NCI-H82 treated with DMSO at 0.1 percent for 48 hours (cell line): Measurements from ENCODE around the gene ABHD8.
"Not testable (repeated sequence)": the region's sequence is repeated elsewhere in the genome, so short reads cannot be mapped to it uniquely, and the experiment has no call there.

Experiments
- DNase-seq: peaks from one replicate; lab custom pipeline; 2025; ENCODE audit not compliant: unreplicated experiment; lab: John Stamatoyannopoulos, UW

The ABHD8 gene

DNA sequence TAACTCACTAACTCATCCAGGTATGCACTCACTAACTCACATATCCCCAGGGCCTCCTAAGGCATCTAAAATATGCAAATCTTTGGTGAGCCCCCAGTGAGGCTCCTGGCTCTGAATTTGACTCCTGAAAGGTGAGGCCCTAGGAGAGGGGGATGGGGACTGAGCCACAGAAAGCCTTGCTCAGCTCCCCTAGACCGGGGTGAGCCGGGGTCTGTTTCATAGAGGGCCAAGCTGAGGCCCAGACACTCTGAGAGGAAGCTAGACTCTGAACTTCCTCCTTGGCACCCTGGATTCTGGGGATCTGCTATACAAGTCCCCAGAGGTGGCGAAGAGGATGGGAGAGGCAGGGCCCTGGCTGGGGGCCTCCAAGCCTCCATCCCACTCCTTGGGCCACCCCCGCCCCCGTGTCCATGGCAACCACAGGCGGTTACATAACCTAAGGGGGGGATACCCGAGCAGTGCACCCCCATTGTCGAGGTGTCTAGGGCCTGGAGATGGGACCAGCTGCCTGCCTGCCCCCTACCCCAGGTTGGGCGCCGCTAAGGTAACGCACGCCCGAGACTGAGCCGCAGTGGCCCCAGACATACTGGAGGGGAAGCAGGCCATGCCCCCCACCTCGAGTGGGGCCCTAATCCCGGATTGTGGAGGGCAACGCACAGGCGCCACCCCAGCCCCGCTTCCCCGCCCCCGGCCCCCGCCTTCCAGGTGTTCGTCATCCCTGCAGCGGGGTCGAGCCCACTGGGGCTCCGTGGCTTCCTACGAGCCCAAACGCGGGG is 646 bp downstream of the ABHD8 start:
- no peak for DNase-seq

DNA sequence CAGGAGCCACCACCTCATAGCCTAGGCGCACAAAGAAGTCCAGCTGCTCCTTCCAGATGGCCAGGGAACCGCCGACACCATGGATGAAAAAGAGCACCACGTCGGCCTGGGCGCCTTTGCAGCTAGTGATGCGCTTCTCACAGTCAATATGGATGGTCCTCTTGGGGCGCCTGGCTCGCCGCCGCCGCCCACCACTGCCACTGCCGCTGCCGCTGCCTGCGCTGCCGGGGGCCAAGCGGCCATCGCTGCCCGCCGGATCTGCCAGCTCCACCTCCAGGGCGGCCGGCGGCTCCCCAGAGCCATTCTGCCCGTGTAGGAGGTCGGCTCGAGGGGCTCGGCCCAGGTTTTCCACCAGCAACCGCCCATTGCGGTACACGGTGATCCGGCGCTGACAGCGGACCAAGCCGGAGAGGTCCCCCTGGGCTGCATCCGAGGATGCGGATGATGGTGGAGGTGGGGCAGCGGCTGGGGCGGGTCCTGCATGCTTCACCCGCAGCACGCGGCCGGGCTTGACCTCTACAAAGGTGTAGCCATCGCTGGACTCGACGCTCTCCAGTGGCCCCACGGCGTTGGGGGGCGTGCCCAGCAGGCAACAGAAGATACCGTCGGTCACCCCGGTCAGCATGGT is 2.1 kb downstream of the ABHD8 start:
- DNase-seq: no peak

DNA sequence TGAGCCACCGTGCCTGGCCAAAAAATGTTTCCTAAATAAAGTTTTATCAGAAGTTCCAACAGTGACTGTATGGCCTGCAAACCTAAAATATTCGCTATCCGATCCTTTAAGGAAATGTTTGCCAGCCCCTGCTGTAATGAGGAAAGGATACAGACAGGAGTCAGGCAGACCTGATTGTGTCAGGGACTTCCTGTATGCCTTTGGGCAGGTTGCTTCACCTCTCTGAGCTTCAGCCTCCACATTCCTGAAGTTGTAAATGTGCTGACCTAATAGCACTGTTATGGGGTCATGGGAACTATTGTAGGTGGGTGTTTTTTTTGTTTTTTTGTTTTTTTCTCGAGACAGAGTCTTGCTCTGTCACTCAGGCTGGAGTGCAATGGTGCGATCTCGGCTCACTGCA is 6.2 kb downstream of the ABHD8 start:
- DNase-seq: no peak

DNA sequence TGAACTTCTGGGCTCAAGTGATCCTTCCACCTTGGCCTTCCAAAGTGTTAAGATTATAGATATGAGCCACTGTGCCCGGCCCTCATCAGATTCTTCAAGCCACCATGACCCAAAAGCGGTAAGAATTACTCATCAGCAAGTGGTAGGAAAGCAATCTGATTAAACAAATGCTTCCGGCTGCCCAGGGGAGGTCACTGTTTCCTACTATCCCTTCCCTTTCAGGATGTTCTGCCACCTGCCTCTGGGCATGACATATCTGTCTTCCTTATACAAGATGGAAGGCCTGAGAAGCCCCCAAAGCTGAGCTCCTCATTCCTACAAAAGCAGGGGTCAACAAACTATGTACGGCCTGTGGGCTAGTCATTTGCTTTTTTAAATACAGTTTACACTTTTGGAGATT is 7.0 kb downstream of the ABHD8 start:
- no peak for DNase-seq

DNA sequence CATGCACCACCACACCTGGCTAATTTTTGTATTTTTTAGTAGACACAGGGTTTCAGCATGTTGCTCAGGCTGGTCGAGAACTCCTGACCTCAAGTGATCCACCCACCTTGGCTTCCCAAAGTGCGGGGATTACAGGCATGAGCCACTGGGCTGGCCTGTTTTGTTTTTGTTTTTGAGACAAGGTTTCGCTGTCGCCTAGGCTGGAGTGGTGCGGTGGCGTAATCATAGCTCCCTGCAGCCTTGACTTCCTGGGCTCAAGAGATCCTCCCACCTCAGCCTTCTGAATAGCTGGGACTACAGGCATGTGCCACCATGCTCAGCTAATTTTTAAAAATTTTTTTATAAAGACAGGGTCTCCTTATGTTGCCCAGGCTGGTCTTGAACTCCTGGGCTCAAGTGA is 7.7 kb downstream of the ABHD8 start:
- DNase-seq: not testable (repeated sequence)

DNA sequence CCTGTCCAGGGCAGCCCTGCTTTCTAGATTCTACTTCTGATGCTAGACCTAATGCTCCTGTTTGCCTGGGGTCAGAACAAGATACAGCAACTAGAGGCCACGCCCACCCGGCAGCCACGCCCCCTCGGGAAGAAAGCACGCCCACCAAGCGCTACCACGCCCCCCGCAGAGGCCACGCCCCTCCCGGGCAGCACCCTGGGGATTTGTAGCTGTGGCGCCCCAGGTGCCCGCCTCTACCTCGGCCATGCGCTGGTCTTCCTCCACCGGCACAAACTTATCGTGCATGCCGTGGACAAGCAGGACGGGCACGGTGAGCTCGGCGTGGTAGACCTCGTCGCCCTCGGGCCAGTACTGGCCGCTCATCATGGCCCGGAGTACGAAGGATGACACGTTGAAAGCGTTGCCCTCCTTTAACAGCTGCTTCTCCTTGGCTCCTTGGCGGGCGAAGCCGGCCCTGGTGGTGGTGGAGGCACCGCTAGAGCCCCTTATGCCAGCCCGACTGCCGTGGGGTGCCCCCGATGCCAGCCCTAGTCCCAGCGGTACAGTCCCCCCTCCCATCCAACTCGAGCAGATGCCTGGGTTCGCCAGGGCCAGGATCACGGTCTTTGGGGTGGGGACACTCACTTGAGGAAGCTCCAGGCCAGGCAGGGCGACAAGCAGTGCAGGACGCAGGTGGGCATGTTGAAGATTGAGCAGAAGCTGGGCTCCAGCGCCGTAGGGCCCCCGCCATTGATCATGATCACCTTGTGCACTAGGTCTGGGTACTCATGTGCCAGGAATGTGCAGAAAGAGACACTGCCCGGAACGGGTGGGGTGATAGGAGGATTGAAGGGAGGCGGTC is 9.0 kb downstream of the ABHD8 start:
- peak; percentile 36 for DNase-seq

DNA sequence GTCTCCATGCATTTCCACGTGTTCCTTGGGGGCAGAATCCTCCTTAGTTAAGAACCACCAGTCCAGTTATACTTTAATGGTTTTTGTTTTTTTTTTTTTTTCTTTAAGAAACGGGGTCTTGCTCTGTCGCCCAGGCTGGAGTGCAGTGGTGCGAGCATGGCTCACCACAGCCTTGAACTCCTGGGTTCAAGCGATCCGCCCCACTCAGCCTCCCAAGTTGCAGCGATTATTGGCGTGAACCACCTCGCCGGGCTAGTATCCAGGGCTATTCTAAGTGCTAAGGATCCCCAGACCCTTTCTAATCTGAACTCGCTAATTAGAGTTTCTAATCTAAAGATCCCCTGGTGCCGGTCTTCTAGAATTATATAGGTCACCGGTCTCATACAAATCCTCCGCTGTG is 9.6 kb downstream of the ABHD8 start:
- no peak for DNase-seq

DNA sequence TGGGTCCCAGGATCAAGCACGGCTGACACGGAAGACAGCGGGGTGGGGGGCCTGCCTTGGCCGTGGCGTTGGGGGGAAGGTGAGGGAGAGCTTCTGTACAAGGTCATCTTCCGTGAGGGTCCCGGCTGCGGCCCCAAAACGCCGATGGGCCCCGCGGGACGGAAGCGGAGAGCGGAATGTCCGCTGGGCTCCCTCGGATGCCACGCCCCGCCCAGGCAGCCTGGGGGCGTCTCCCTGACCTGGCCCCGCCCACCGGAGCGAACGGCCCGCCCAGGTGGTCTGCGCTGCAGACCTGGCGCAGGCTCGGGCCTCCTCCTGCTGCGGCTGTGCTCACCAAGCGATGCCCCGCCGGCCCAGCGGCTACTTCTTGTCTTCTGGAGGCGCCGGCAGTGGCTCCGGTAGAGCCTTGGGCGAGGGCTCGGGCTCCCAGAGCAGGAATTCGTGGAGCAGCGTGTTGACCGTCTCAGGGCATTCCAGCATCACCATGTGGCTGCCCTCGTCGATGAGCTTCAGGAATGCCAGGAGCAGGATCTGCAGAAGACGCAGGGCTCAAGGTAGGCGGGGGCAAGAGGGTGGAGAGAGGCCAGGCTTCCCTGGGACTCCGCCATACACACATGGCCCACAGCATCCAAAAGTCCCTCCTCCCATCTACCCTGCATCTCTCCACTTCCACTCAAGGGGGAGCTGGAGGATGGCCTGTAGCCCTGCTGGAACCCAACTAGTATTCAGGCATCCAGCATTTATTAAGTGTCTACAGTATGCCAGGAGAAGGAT is 10.7 kb downstream of the ABHD8 start:
- peak; percentile 90 for DNase-seq

DNA sequence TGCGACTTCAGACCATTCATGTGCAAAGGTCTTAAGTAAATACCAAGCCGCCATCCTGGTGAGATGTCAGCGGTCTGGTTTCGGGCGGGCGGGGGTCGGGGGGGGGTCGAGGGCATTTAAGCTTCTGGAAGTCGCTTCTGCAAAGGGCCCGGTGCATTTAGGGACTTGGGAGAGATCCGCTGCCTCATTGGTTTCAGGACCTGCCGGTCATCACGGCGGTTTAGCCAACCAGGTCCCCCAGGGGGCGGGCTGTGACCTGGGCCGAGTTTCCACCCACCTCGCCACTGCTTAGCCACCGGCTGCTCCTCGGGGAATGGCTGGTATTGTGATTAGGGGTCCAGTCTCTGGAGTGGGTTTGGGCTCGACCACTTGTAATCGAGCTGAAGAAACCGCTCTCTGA is 13.7 kb downstream of the ABHD8 start:
- DNase-seq: peak; percentile 77

DNA sequence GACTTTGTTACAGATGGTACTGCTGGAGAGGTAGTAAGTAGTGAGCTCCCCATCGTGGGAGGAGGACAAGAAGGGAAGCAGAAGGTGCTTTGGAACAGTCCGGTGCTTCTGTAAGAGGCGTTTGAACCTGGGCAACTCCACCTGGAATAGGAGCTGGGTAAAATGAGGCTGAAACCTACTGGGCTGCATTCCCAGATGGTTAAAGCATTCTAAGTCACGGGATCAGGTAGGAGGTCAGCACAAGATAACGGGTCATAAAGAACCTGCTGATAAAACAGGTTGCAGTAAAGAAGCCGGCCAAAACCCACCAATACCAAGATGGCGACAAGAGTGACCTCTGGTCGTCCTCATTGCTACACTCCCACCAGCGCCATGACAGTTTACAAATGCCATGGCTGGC is 16.5 kb downstream of the ABHD8 start:
- DNase-seq: no peak

DNA sequence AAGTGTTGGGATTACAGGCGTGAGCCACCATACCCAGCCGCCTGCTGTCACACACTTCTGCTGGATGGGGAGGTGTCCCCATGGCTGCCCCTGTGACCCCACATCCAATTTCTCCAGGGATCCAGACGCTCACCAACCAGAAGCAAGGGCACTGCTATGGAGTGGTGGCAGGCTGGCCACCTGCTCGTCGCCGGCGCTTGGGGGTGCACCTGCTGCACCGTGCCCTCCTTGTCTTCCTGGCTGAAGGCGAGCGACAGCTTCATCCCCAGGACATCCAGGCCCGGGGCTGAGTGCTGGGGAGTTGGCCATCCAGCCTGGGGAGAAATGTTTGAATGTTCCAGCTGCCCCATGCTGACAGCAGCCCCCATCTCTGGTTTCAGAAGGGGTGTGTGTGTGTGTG is 17.0 kb downstream of the ABHD8 start:
- DNase-seq: no peak

DNA sequence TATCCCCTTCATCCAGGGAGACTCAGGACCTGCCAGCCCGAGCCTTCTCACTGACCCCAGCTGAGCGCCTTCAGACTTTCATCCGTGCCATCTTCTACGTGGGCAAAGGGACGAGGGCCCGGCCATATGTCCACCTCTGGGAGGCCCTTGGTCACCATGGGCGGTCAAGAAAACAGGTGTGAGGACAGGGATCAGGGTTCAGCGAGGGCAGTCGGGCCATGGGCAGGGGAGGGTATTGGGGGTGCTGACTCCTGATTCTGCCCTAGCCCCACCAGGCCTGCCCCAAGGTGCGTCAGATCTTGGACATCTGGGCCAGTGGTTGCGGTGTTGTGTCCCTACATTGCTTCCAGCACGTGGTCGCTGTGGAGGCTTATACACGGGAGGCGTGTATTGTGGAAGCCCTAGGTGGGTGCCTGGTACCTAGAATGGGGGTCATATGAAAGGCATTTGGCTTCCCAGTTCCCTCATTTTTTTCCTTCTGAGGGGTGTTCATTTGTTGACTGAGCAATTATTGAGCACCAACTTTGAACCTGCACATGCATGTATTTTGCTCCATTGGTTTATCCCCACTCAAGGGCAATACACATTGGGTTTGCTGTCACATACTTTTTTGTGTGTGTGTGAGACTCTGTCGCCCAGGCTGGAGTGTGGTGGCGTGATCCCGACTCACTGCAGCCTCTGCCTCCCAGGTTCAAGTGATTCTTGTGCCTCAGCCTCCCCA is 17.6 kb downstream of the ABHD8 start:
- DNase-seq: no peak

DNA sequence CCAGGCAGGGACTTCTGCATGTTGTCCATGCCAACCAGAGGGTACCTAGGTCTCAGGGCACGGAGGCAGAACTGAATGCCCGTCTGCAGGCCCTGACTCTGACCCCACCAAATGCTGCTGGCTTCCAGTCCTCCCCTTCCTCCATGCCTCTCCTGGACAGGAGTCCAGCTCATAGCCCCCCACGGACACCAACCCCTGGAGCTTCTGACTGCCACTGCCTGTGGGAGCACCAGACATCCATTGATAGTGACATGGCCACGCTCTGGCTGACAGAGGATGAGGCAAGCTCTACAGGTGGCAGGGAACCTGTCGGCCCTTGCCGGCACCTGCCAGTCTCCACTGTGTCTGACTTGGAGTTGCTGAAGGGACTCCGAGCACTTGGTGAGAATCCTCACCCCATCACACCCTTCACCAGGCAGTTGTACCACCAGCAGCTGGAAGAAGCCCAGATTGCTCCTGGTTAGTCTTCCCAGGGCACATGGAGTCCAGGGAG is 19.7 kb downstream of the ABHD8 start:
- DNase-seq: no peak

DNA sequence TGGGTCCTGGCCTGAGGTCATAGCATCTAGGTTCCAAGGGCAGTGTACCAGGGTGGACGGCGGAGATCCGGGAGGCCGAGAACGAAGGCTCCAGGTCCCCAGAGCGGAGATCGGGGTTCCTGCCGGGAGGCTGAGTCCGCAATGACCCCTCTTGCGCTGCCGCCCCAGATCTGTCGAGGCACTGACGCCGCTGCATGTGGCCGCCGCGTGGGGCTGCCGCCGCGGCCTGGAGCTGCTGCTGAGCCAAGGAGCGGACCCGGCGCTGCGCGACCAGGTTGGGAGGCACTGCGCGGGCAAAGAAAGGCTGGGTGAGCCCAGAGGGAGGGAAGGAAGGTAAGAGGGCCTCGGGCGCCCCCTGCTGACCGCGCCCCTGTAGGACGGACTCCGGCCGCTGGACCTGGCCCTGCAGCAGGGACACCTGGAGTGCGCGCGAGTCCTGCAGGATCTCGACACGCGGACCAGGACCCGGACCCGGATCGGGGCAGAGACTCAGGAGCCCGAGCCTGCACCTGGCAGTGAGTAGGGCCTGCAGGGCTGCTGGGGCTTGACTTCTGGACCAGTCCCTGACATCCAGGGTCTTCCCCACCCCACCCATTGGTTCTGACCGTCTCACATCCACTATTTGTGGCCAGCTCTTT is 20.6 kb downstream of the ABHD8 start:
- peak; percentile 85 for DNase-seq

DNA sequence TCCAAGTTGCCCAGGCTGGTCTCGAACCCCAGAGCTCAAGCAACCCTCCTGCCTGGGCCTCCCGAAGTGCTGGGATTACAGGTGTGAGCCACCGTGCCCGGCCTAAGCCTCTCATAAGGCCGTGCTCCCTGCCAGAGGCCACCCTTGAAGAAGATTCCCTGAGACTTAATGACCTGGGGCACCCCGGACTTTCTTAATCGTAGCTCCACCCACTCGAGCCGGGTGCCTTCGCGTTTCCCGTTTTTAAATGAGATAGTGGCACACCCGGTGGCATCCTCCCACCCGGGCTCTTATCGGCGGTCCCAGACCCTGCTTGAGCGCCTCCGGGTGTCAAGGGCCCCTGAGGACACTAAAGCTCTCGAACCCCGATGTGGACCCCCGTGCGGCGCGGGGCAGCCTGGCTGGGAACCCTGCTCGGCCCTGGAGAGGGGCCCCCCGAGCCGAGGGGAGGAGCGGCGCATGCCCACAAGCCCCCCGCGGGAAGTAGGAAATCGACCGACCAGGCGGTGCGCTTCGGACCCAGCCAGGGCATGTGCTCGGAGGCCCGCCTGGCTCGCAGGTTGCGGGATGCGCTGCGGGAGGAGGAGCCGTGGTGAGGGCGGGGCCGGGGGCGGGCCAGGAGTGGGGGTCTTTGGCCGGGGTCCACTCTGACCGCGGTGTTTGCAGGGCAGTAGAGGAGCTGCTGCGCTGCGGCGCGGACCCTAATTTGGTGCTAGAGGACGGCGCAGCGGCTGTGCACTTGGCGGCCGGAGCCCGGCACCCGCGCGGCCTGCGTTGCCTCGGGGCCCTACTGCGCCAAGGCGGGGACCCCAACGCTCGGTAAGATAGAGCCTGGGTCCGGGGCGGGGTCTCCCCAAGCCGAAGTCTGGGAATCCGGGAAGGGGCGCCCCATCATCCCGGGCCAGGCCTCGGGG is 21.6 kb downstream of the ABHD8 start, which contains the start of gene ANKLE1:
TSS of gene ANKLE1 (plus strand) at position 511 of the 914 bp plus-strand sequence. CDS start at position 531, 20 bp downstream.
- DNase-seq: no peak

DNA sequence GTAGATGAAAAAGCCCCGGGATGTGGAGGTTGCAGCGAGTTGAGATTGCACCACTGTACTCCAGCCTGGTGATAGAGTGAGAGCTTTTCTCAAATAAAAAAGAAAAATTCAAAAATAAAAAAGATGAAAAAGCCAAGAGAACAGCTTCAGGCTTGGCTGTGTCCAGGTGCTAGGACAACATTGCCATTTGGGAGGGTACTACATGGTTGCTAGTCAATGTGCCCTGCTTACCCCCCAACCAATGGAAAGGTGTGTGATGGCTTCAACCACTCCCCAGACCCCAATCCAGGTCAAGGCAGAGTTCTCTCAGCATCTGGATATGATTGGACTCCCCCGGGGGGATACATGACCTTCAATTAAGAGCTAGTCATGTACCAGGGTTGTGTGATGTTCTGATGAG is 23.8 kb downstream of the ABHD8 start:
- no peak for DNase-seq

DNA sequence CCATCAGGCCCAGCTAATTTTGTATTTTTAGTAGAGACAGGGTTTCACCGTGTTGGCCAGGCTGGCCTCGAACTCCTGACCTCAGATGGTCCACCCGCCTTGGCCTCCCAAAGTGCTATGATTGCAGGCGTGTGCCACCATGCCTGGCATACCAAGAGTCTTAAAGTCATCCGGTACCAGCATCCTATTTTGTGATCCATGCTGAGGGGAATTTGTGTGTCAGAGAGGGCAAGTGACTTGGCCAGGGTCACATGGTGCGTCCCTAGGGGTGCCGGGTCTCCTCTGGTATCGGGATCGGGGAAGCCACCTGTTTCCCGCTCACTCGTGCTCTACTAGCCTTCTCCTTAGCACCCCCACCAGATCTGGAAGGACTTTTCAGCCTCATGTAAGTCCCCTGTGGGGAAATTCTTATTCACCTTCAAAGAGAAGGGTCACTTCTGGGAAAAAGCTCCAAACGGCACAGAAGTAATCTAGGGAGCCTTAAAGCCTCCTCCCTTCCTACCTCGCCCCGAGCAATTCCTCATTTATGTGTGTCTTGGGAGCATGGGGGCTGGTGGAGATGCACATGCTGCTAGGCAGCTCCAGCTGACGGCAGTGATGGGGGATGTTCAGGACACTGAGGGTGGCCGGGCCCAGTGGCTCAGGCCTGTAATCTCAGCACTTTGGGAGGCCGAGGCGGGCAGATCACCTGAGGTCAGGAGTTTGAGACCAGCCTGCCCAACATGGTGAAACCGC is 27.6 kb downstream of the ABHD8 start:
- no peak for DNase-seq

DNA sequence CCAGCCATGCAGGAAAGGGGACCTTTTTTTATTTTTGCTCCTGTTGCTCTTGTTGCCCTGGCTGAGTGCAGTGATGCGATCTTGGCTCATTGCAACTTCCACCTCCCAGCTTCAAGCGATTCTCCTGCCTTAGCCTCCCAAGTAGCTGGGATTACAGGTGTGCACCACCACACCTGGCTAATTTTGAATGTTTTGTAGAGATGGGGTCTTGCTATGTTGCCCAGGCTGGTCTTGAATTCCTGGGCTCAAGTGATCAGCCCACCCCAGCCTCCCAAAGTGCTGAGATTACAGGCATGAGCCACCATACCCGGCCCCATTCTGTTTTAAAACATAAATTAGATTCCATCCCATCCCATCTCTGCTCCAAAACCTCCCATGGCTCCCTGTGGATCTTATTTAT is 28.3 kb downstream of the ABHD8 start:
- DNase-seq: not testable (repeated sequence)
